Erythroblast (primary cell): ENCODE results near the gene CPNE5.
A peak's percentile ranks its signal among the peaks of the same experiment; 100 is the strongest.

Experiments
- DNase-seq, 2 experiments: peaks; one replicate each; lab custom pipeline; 2025; lab: John Stamatoyannopoulos, UW
- GATA1 ChIP-seq: IDR thresholded peaks from 2 replicates; pipeline ENCODE4 v1.6.1; 2011; ENCODE audit warnings: low read depth, mild to moderate bottlenecking, control low read depth, low read length, moderate library complexity
- POLR2A ChIP-seq: IDR thresholded peaks from 2 replicates; pipeline ENCODE4 v1.6.1; 2011; ENCODE audit warnings: mild to moderate bottlenecking, low read length

The CPNE5 gene

DNA sequence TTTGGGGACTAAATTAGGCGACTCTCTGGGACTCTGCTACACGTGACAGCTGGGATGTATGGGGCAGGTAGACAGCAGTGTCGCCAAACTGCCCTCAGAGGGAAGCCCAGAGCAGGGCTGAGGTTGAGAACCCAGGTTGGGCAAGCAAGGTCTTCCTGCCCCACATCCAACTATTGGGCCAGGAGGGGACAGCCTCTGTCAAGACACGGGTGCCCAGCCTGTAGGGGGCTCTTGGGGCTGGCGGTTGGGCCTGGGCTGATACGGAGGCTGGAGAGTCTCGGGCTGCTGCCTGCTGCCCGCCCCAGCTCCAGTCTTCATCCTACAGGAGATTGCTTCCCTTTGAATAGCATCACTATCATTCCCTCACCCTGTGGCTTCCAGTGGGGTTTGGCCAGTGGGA is 33.3 kb downstream of the CPNE5 start:
- TF ChIP-seq POLR2A (no peak), GATA1 (no peak)
- no peak for DNase-seq

DNA sequence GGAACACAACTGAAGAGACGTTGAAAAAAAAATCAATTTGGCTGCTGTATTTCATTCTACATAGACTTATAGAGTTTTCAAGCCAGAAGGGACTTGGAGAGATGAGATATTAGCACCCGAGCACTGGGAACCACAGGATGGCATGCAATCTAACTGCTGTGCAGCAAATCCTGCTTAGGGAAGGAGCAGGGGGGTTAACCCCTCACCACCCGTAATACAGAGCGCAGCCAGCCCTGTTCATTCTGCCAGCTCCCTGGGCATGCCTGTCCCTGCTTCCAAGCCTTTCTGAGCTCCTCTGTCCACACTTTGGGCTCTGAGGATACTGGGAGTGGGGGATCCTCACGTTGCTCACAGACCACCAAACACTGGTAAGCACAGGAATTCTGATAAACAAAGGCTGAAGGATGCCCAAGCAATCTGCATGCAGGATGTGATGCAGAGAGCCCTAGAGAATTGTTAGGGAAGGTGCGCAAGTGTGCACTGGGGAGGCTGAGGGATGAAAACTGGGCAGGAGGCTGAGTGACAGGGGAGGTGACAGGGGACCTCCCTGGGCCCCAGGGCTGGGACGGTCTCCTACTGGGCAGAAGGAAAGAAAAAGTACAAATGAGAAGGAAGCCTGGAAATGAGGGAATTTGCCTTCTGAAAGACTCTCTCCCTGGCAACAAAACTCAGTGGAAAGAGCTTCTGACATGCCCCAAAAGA is 34.0 kb downstream of the CPNE5 start:
- TF ChIP-seq POLR2A, result no peak
- no peak for TF ChIP-seq GATA1

DNA sequence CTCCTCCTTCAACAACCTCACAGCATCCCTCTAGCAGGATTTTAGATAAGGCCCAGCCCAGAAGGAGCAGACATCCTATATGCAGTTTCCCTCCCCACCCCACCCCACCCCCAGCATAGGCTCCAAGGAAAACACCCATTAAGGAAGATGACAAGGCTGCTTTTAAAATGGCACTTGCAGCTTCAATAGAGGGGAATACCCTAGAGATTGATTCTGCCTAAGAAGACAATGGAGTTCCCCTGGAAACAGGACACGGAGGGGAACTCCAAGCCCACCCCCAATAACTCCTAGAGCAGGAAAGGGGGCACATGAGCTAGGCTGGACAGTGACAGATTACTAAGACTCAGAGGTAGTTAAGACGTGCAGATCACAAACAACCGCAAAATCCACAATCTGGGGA is 34.7 kb downstream of the CPNE5 start:
- DNase-seq, result no peak
- TF ChIP-seq POLR2A, result no peak

More for the DNA sequence above, 34.0 kb downstream of the CPNE5 start:
- no peak for DNase-seq

DNA sequence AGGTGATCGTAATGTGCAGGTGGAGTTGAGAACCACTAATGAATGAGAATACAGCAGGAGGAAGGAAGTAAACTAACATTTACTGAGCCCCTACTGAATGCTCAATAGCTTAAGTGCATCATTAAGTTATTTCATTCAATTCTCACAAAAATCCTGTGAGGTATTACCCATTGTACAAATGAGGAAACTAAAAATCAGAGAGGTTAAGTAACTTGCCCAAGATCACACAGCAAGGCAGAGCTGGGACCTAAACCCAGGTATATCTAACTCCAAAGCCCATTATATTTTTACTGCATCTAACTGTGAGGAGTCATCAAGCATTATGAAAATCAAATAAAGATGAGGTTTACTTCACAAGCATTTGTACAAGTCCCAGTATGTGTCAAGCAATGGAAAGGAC is 35.3 kb downstream of the CPNE5 start:
- TF ChIP-seq GATA1, result no peak
- no peak for TF ChIP-seq POLR2A
- no peak for DNase-seq

DNA sequence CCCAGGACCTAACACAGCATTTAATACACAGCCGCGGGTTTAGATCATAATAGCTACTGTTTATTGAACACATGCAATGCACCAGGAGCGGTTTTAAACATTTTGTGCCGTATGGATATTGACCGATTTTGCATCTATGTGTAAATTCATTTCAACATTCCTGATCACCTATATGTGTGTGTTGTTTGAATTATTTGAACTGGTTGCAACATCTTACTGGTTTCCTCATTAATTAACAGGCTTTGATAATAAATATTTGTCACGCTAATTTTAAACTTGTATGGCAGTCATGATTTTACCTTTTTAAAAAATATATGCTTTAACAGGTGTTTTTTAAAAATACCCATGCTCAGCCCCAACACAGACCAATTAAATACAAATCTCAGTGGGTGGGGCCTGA is 35.8 kb downstream of the CPNE5 start:
- TF ChIP-seq GATA1 (no peak), POLR2A (no peak)
- no peak for DNase-seq

DNA sequence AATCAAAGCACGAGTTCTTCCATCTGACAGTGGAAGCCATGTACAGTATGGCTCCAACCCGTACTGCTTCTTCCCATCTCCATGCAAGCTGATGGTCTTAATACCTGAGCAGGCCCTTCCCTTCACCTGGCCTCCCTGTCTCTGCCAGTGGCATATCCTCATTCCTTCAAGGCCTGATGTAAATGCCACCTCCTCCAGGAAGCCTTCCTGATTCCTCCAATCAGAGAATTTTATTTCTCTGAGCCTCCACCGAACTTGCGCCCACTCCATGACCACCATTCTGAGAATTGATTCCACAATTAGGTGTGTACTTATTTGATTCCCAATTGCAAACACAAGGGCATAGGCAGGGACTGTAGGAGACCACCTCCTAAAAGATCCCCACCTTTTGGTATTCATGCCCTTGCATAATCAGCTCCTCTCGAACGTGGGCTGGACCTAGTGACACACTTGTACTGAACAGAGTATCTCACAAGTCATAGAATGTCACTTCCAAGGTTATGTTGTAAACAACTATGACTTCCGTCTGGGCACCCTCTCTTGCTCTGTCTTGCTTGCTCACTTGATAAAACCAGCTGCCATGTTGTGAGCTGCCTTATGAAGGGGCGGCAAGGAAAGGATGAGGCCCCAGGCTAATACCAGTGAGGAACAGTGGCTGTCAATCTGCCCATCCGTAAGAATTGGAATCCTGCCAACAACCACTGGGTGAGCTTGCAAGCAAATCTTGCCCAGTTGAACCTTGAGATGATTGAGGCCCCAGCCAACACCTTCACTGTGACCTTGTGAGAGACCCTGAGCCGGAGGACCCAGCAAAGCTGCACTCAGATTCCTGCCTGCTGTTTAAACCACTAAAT is 38.8 kb downstream of the CPNE5 start:
- TF ChIP-seq GATA1 (no peak), POLR2A (no peak)
- peak; percentile 15 to 26 for DNase-seq

DNA sequence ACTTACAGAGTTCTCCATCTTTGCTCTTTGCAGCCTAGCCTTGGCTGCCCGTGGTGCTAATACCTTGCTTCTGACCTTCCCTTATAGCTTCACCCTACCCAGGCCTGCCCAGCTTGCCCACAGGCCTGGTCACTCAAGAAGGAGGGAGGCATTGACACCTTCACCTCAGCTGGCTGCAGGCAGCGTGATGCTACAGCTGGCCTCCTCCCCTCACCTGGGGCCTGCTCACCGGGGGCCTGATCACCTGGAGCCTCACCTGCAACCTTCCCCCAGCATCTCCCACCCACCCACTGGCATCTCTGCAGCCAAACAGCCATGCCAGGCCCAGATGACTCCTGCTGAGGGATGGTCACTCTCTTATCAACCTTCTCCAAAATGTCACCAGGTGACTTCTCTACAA is 40.4 kb downstream of the CPNE5 start:
- no peak for DNase-seq
- TF ChIP-seq GATA1 (no peak), POLR2A (no peak)

DNA sequence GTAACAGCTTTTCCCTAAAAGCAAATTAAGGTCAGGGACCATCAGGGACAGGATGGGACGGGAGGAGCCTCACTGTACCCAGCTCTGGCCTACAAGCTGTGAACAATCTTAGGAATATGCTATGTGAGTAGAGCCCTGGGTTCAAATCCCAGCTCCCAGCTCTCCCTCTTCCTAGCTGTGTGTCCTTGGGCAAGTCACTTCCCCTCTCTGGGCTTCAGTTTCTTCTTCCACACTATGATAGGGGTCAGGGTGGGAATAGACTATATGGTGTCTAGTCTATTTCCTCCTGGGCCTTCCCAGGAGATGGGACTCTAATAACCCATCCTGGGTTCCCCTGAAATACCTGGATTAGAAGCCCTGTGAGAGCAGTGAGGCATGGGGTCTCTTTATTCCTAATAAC is 41.6 kb downstream of the CPNE5 start:
- TF ChIP-seq GATA1 (no peak), POLR2A (no peak)
- DNase-seq, result no peak

DNA sequence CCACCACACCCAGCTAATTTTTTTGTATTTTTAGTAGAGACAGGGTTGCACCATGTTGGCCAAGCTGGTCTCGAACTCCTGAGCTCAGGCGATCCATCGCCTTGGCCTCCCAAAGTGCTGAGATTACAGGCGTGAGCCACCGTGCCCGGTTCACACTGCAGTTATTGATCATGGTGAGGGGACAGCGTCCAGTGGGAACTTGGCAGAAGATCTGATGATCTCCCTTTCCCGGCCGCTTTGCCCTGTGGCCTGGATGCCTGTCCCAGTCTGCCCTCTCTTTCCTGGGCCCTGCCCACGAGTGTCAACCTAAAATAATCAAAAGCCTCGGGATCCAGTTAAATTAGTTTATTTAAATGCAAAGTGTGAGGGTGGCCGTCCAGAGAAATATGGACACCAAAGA is 42.2 kb downstream of the CPNE5 start:
- no peak for DNase-seq
- TF ChIP-seq POLR2A (no peak), GATA1 (no peak)

DNA sequence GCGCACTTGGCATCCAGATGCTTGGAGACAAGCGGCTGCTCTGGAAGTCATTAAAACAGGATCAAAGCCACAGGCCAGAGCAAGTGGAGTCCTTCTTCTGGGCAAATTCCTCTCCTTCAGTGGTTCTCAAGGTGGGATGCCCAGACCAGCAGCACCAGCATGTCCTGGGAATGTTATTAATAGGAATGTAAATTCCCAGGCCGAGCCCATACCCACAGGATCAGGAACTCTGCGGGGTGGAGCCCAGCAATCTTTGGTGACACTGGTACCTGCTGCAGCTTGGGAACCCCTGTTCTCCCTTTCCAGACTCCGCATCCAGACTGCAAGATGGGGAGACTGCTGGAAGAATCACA is 44.6 kb downstream of the CPNE5 start:
- no peak for DNase-seq
- no peak for TF ChIP-seq POLR2A

DNA sequence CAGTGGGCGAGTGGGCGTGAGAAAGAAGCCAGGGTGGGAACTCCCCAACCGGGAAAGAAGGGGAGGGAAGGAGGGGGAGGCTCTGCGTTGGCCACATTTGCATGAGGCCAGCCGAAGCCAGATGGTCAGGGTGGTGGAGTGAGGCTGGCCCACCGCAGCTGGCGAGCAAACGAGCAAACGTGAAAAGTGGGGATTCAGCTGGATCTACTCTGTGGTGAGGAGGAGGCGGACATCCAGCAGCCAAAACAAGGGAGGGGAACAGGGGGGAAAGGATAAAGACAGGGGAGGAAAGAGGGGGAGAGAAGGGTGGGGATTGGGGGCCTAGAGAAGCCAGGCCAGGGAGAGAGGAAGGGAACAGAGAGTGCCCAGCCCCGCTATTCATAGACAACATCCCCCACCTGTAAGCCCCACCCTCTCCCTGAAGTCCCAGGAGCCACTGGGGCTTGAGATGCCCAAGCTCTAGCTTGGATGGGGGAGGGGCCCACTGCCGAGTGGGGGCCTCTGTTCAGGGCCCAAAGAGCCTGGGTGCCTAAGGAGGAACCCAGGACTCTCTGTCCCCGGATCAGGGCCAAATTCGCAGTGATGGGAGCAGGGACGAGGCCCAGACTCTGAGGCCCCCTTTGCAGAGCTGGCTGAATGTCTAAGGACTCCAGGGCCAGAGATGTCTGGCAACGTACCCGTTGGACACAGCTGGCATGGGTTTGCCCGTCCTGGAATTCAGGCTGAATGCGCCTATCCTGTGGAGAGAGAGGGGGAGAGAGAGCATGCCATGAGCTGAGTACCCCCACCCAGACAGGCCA is 45.1 kb downstream of the CPNE5 start:
- TF ChIP-seq POLR2A (no peak), GATA1 (no peak)
- DNase-seq, result no peak

DNA sequence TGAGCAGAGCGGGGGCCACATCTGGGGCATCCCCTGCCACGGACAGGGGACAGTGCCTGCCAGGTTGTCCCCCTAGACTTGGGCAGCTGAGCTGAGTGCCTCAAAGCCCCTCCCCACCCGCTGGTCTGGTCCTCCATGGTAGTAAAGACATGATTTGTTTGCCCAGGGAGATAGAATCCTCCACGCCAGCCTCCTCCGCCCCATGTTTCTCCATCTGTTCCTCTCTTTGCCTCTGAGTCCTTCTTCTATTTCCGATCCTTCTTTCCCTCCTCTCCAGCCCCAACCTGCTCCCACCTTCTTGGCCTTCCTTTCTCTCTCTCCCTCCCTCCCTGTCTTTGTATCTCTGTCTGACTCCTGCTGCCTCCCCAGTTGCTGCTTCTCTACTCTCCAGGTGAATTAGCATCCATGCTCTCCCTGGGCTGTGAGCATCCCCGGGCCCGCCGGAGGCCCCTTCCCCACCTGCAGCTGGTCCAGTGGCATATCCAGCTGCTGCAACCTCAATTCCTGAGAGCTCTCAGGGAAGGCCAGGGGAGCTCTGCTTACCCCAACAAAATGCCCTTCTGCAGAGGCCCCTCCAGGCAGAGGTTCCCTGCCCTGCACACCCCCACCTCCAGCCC is 45.8 kb downstream of the CPNE5 start:
- no peak for DNase-seq
- TF ChIP-seq GATA1 (no peak), POLR2A (no peak)

DNA sequence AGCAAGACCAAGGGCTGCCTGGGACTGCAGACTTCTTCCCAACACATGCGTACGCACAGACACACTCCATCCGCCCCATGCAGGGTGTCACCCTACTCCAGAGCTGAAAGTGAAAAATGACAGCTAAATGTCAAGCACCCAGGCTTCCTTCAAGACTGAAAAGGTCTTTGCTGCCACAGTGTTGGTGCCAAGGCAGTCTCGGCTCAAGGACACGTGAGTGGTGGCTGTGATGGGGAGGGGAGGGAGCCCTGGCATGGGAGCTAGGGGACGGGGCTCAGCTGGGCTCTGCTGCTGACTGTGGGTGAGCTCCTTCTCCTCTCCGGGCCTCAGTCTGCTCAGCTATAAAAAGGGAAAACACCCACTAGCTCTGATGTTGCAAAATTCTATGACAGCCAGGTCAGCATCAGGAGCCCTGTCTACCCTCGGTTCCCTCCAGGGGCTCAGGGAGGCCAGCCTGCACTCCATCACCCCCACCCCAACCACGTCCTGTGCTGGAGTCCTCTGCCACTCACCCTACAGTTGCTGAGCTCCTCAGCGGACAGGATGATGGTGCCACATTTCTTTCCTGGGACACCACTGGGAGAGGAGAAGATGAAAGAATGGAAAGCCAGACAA is 47.6 kb downstream of the CPNE5 start:
- TF ChIP-seq GATA1, result no peak
- TF ChIP-seq POLR2A, result no peak
- no peak for DNase-seq

DNA sequence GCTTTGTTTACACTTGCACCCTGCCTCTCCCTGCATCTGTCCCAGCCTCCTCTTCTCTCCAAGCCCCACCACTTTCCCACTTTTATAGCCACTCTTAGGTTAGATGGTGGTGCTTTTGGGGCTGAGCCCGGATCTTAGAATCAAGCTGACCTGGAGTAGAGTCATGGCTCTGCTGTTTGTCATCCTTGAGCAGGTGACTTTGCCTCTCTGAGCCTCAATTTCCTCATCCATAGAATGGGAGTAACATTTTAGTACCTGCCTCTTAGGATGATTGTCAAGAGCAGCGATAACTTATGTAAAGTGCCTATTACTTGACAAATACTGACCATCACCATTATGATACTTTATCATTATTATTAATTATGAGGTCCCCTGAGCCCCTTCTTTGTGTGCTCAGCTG is 48.2 kb downstream of the CPNE5 start:
- TF ChIP-seq POLR2A, result no peak
- TF ChIP-seq GATA1, result no peak
- no peak for DNase-seq
